ENCODE data around the gene MCRS1.

MCRS1 gene

GRCh38 chr12:49529414-49529813 lies 38.5 kb downstream of the MCRS1 start (continued):
- TF ChIP-seq ZNF585B (tag by site-specific recombination; IDR thresholded peaks at IDR 0.05): no peak

- Histone ChIP-seq H3K36me3 (ENCODE audit: control insufficient read depth in 2 of 2, insufficient read depth in 1 of 2, low read length in 2 of 2) (peaks cover 8 to 40% of the 10 kb centered on the region in 2 experiments; a peak in 2 of 3 replicates), H3K9me3 (ENCODE audit: control insufficient read depth, insufficient read depth, low read depth, low read length) (no peaks in the 10 kb centered on the region), H3K27ac (ENCODE audit: extremely low read depth, low read depth, low read length) (no peak overlapping the region), H3K4me1 (ENCODE audit: control insufficient read depth, insufficient read depth, low read length) (no peaks in the 10 kb centered on the region), H3K4me3 (ENCODE audit: low read depth, low read length) (no peak overlapping the region)
- ChIA-PET CTCF (interaction anchor here (0.9 to 5.4 kb wide), 6 partner anchors 13 to 185 kb away, joined by 5 to 40 read pairs (median 6); no protein-coding TSS in a partner anchor), POLR2A (no interaction called here)
- TF ChIP-seq ZSCAN30 (tag by site-specific recombination; IDR thresholded peaks at IDR 0.05): peak; percentile 46; the same call in 1 of the 2 replicates
- TF ChIP-seq, protein P1, sequence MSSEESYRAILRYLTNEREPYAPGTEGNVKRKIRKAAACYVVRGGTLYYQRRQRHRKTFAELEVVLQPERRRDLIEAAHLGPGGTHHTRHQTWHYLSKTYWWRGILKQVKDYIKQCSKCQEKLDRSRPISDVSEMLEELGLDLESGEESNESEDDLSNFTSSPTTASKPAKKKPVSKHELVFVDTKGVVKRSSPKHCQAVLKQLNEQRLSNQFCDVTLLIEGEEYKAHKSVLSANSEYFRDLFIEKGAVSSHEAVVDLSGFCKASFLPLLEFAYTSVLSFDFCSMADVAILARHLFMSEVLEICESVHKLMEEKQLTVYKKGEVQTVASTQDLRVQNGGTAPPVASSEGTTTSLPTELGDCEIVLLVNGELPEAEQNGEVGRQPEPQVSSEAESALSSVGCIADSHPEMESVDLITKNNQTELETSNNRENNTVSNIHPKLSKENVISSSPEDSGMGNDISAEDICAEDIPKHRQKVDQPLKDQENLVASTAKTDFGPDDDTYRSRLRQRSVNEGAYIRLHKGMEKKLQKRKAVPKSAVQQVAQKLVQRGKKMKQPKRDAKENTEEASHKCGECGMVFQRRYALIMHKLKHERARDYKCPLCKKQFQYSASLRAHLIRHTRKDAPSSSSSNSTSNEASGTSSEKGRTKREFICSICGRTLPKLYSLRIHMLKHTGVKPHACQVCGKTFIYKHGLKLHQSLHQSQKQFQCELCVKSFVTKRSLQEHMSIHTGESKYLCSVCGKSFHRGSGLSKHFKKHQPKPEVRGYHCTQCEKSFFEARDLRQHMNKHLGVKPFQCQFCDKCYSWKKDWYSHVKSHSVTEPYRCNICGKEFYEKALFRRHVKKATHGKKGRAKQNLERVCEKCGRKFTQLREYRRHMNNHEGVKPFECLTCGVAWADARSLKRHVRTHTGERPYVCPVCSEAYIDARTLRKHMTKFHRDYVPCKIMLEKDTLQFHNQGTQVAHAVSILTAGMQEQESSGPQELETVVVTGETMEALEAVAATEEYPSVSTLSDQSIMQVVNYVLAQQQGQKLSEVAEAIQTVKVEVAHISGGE (tag by site-specific recombination; conservative IDR thresholded peaks at IDR 0.05; ENCODE audit: low read depth): no peak
- TF ChIP-seq ZNF140 (tag by site-specific recombination; IDR thresholded peaks at IDR 0.05): no peak
- TF ChIP-seq WT1 (tag by site-specific recombination; IDR thresholded peaks at IDR 0.05): no peak
- no peak for TF ChIP-seq ZNF221 (tag by site-specific recombination; IDR thresholded peaks at IDR 0.05; ENCODE audit: borderline replicate concordance)
- TF ChIP-seq BCL11A (tag by site-specific recombination; IDR thresholded peaks at IDR 0.05; ENCODE audit: low read depth): no peak
- TF ChIP-seq MEIS1 (CRISPR knock-in tag; IDR thresholded peaks at IDR 0.05; ENCODE audit: borderline replicate concordance): no peak
- no peak for TF ChIP-seq ZNF776 (tag by site-specific recombination; IDR thresholded peaks at IDR 0.05; ENCODE audit: borderline replicate concordance)
- peak; percentile 44; the same call in 1 of the 2 replicates for TF ChIP-seq FEZF1 (tag by site-specific recombination; IDR thresholded peaks at IDR 0.05)
- TF ChIP-seq ZNF777 (tag by site-specific recombination; IDR thresholded peaks at IDR 0.05; ENCODE audit: borderline replicate concordance): no peak
- TF ChIP-seq ZFP3 (tag by site-specific recombination; IDR thresholded peaks at IDR 0.05; ENCODE audit: low read depth): no peak
- TF ChIP-seq ZNF174 (tag by site-specific recombination; IDR thresholded peaks at IDR 0.05): no peak
- TF ChIP-seq, protein P2, sequence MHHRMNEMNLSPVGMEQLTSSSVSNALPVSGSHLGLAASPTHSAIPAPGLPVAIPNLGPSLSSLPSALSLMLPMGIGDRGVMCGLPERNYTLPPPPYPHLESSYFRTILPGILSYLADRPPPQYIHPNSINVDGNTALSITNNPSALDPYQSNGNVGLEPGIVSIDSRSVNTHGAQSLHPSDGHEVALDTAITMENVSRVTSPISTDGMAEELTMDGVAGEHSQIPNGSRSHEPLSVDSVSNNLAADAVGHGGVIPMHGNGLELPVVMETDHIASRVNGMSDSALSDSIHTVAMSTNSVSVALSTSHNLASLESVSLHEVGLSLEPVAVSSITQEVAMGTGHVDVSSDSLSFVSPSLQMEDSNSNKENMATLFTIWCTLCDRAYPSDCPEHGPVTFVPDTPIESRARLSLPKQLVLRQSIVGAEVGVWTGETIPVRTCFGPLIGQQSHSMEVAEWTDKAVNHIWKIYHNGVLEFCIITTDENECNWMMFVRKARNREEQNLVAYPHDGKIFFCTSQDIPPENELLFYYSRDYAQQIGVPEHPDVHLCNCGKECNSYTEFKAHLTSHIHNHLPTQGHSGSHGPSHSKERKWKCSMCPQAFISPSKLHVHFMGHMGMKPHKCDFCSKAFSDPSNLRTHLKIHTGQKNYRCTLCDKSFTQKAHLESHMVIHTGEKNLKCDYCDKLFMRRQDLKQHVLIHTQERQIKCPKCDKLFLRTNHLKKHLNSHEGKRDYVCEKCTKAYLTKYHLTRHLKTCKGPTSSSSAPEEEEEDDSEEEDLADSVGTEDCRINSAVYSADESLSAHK (tag by site-specific recombination; IDR thresholded peaks at IDR 0.05): no peak
- peak; percentile 23; the same call in 1 of the 2 replicates for TF ChIP-seq OSR2 (tag by site-specific recombination; IDR thresholded peaks at IDR 0.05)
- TF ChIP-seq ZNF639 (tag by site-specific recombination; IDR thresholded peaks at IDR 0.05): no peak
- TF ChIP-seq ZBTB20 (tag by site-specific recombination; IDR thresholded peaks at IDR 0.05): no peak
- TF ChIP-seq KLF7 (tag by site-specific recombination; IDR thresholded peaks at IDR 0.05; ENCODE audit: borderline replicate concordance): no peak
- no peak for TF ChIP-seq MYNN (tag by site-specific recombination; IDR thresholded peaks at IDR 0.05; ENCODE audit: borderline replicate concordance)
- TF ChIP-seq ZNF112 (tag by site-specific recombination; IDR thresholded peaks at IDR 0.05): no peak
- TF ChIP-seq RBAK (tag by site-specific recombination; IDR thresholded peaks at IDR 0.05): no peak
- TF ChIP-seq PRDM6 (tag by site-specific recombination; IDR thresholded peaks at IDR 0.05): peak; percentile 65; the same call in 1 of the 2 replicates
- TF ChIP-seq ZNF184 (tag by site-specific recombination; IDR thresholded peaks at IDR 0.05): no peak
- TF ChIP-seq SALL2 (tag by site-specific recombination; IDR thresholded peaks at IDR 0.05; ENCODE audit: borderline replicate concordance): no peak
- no peak for TF ChIP-seq ZBTB6 (tag by site-specific recombination; IDR thresholded peaks at IDR 0.05)
- TF ChIP-seq PRDM1 (tag by site-specific recombination; IDR thresholded peaks at IDR 0.05): 0 out of 2 replicates have a peak, but pooled peaks have one; percentile 24
Observed at GRCh38 chr12:49527361-49528130, 40.4 kb downstream of the MCRS1 start.
